IMR-90 (cell line): ENCODE data around the gene CNKSR3. TPM values are rescaled to one million over a fixed set of nuclear protein-coding genes. Genes with fewer than 3 reads are reported as not detected.

Experiments used
- ATAC-seq: fragments of 200-7000 bp; cut with Tn5 transposase; 2 replicates; pipeline ENCODE4 v1.9.1; 2020; ENCODE audit warnings: low read depth, mild to moderate bottlenecking, moderate library complexity
- BruUV-seq: library from RNA; stranded (reverse); fragments of 400-500 nt; replicated peaks from 2 replicates; lab custom pipeline; 2021; lab: Mats Ljungman, UMichigan
- CTCF ChIA-PET: fragments of 300-600 bp; formaldehyde crosslinking; extraction: SDS; loops from one replicate; lab custom pipeline; 2021; ENCODE audit warnings: antibody characterized with exemption; lab: Yijun Ruan, JAX
- POLR2A ChIA-PET: fragments of 300-600 bp; sonication (Branson Sonifier 250); formaldehyde crosslinking; loops from one replicate; lab custom pipeline; 2022; ENCODE audit warnings: antibody characterized with exemption; ENCODE audit not compliant: unreplicated experiment; lab: Charles Lee
- DNase-seq: peaks from one replicate; pipeline ENCODE4 v3.0.0; 2013
- H2AFZ ChIP-seq: replicated peaks from 2 replicates; pipeline ENCODE3; 2013; ENCODE audit warnings: low read length, mild to moderate bottlenecking; ENCODE audit not compliant: poor library complexity
- H2AK5ac ChIP-seq: 2 replicates; pipeline ENCODE4 v1.6.1; 2013; ENCODE audit warnings: low read depth, low read length, inconsistent platforms
- H2AK9ac ChIP-seq: replicated peaks from 2 replicates; pipeline ENCODE3; 2013; ENCODE audit warnings: mild to moderate bottlenecking, low read depth, low read length, moderate library complexity; ENCODE audit not compliant: poor library complexity
- H2BK120ac ChIP-seq: 2 replicates; pipeline ENCODE4 v1.6.1; 2013; ENCODE audit warnings: low read depth, low read length, inconsistent platforms
- H2BK15ac ChIP-seq: 3 replicates; pipeline ENCODE4 v1.6.1; 2013; ENCODE audit warnings: low read depth, low read length, inconsistent platforms
- H2BK20ac ChIP-seq: 2 replicates; pipeline ENCODE4 v1.6.1; 2013; ENCODE audit warnings: low read depth, mild to moderate bottlenecking, inconsistent platforms, low read length, moderate library complexity
- H2BK5ac ChIP-seq: 2 replicates; pipeline ENCODE4 v1.6.1; 2013; ENCODE audit warnings: mild to moderate bottlenecking, low read depth, low read length, inconsistent platforms; ENCODE audit not compliant: poor library complexity, severe bottlenecking
- H3K14ac ChIP-seq: replicated peaks from 2 replicates; pipeline ENCODE4 v1.6.1; 2013; ENCODE audit warnings: low read depth, low read length, inconsistent platforms
- H3K18ac ChIP-seq: 2 replicates; pipeline ENCODE4 v1.6.1; 2013; ENCODE audit warnings: low read depth, low read length, control low read depth
- H3K23ac ChIP-seq: 2 replicates; pipeline ENCODE4 v1.6.1; 2013; ENCODE audit warnings: low read depth, low read length, inconsistent platforms
- H3K27ac ChIP-seq: 2 replicates; pipeline ENCODE4 v1.5.1; 2013; ENCODE audit warnings: mild to moderate bottlenecking, control low read depth, low read length; ENCODE audit not compliant: insufficient read depth
- H3K27me3 ChIP-seq: 2 replicates; pipeline ENCODE4 v1.6.1; 2013; ENCODE audit warnings: low read length; ENCODE audit not compliant: control insufficient read depth, insufficient read depth
- H3K36me3 ChIP-seq: 2 replicates; pipeline ENCODE4 v1.6.1; 2013; ENCODE audit warnings: low read length, mixed read lengths; ENCODE audit not compliant: control insufficient read depth, insufficient read depth
- H3K4ac ChIP-seq: 2 replicates; pipeline ENCODE4 v1.6.1; 2013; ENCODE audit warnings: low read depth, low read length, inconsistent platforms
- H3K4me1 ChIP-seq: 2 replicates; pipeline ENCODE4 v1.6.1; 2013; ENCODE audit warnings: low read length, mixed read lengths; ENCODE audit not compliant: control insufficient read depth, insufficient read depth
- H3K4me2 ChIP-seq: 2 replicates; pipeline ENCODE4 v1.6.1; 2013; ENCODE audit warnings: low read depth, mild to moderate bottlenecking, control low read depth, low read length, moderate library complexity
- H3K4me3 ChIP-seq: 2 replicates; pipeline ENCODE4 v1.5.1; 2013; ENCODE audit warnings: low read depth, mild to moderate bottlenecking, control low read depth, low read length, moderate library complexity; ENCODE audit not compliant: insufficient read depth
- H3K56ac ChIP-seq: 2 replicates; pipeline ENCODE4 v1.6.1; 2013; ENCODE audit warnings: low read length, inconsistent platforms; ENCODE audit not compliant: insufficient read depth; ENCODE audit errors: extremely low read depth
- H3K79me1 ChIP-seq, 2 experiments: 2 replicates each; pipeline ENCODE4 v1.6.1; 2013; ENCODE audit warnings: low read length in 2 of 2, inconsistent platforms in 1 of 2, low read depth in 1 of 2
- H3K9ac ChIP-seq: 2 replicates; pipeline ENCODE4 v1.6.1; 2013; ENCODE audit warnings: low read depth, low read length, control low read depth
- H3K9me1 ChIP-seq: 2 replicates; pipeline ENCODE4 v1.6.1; 2013; ENCODE audit warnings: low read length, inconsistent platforms; ENCODE audit not compliant: insufficient read depth
- H3K9me3 ChIP-seq: 2 replicates; pipeline ENCODE4 v1.6.1; 2013; ENCODE audit warnings: low read length; ENCODE audit not compliant: control insufficient read depth, insufficient read depth
- H4K20me1 ChIP-seq: 2 replicates; pipeline ENCODE4 v1.6.1; 2013; ENCODE audit warnings: low read length, inconsistent platforms; ENCODE audit not compliant: insufficient read depth
- H4K5ac ChIP-seq: 2 replicates; pipeline ENCODE4 v1.6.1; 2013; ENCODE audit warnings: mild to moderate bottlenecking, low read depth, low read length, control low read depth
- H4K8ac ChIP-seq, 2 experiments: 2 replicates each; pipeline ENCODE4 v1.6.1; 2013; ENCODE audit warnings: low read depth in 2 of 2, low read length in 2 of 2, control low read depth in 1 of 2, inconsistent platforms in 1 of 2
- H4K91ac ChIP-seq: 2 replicates; pipeline ENCODE4 v1.6.1; 2013; ENCODE audit warnings: low read depth, low read length, inconsistent platforms; ENCODE audit not compliant: insufficient read depth
- BHLHE40 ChIP-seq: fragments of 150-350 bp; IDR thresholded peaks from 2 replicates; pipeline ENCODE4 v1.6.1; 2016; ENCODE audit warnings: mild to moderate bottlenecking, low read depth, low read length
- CEBPB ChIP-seq: IDR thresholded peaks from 2 replicates; pipeline ENCODE4 v1.6.1; 2012; ENCODE audit warnings: low read depth, low read length, improper control_type of control experiment
- CHD1 ChIP-seq: IDR thresholded peaks from 2 replicates; pipeline ENCODE4 v1.6.1; 2012; ENCODE audit warnings: low read depth, low read length, improper control_type of control experiment
- CTCF ChIP-seq: conservative IDR thresholded peaks from 2 replicates; pipeline ENCODE4 v1.5.1; 2012; ENCODE audit warnings: mild to moderate bottlenecking, low read depth, low read length, improper control_type of control experiment
- FOS ChIP-seq: fragments of 150-350 bp; IDR thresholded peaks from 2 replicates; pipeline ENCODE4 v1.6.1; 2016; ENCODE audit warnings: low read depth, low read length
- MAFK ChIP-seq: IDR thresholded peaks from 2 replicates; pipeline ENCODE4 v1.6.1; 2012; ENCODE audit warnings: low read depth, low read length, improper control_type of control experiment
- MXI1 ChIP-seq: IDR thresholded peaks from 2 replicates; pipeline ENCODE4 v1.6.1; 2012; ENCODE audit warnings: low read depth, mild to moderate bottlenecking, low read length, moderate library complexity, borderline replicate concordance
- NFE2L2 ChIP-seq: fragments of 150-350 bp; IDR thresholded peaks from 2 replicates; pipeline ENCODE4 v1.6.1; 2016; ENCODE audit warnings: low read depth, mild to moderate bottlenecking, low read length
- POLR2A ChIP-seq: IDR thresholded peaks from 2 replicates; pipeline ENCODE4 v1.6.1; 2012; ENCODE audit warnings: mild to moderate bottlenecking, low read depth, low read length
- RAD21 ChIP-seq: IDR thresholded peaks from 2 replicates; pipeline ENCODE4 v1.6.1; 2012; ENCODE audit warnings: low read length, improper control_type of control experiment
- RCOR1 ChIP-seq: IDR thresholded peaks from 2 replicates; pipeline ENCODE4 v1.6.1; 2012; ENCODE audit warnings: mild to moderate bottlenecking, low read length, improper control_type of control experiment; ENCODE audit not compliant: insufficient replicate concordance
- RFX5 ChIP-seq: IDR thresholded peaks from 2 replicates; pipeline ENCODE4 v1.8.0; 2012; ENCODE audit warnings: low read depth, mild to moderate bottlenecking, low read length, moderate library complexity
- USF2 ChIP-seq: fragments of 150-350 bp; IDR thresholded peaks from 2 replicates; pipeline ENCODE4 v1.6.1; 2017; ENCODE audit warnings: mild to moderate bottlenecking, antibody characterized with exemption, low read length, low read depth
- WGBS, 2 experiments: methylation state at CpG; one replicate each; pipeline versions ENCODE4 v1.1.5 to v1.1.7; 2013; ENCODE audit warnings: missing lambda C conversion rate in 2 of 2; ENCODE audit not compliant: insufficient read length in 1 of 2; ENCODE audit errors: extremely low coverage in 2 of 2; 5-methylcytosine and 5-hydroxymethylcytosine counted together
- dilution Hi-C: fragments of 300-500 bp; cut with HindIII; formaldehyde crosslinking; loops from one replicate; pipeline ENCODE4 v1.14.3; 2018; ENCODE audit warnings: low sequenced_read_pairs; ENCODE audit not compliant: unreplicated experiment
- in situ Hi-C: fragments of 300-500 bp; cut with MboI; formaldehyde crosslinking; loops from 3 replicates; pipeline ENCODE4 v1.14.3; 2019; ENCODE audit warnings: low sequenced_read_pairs, inconsistent platforms, mixed read lengths
- intact Hi-C: fragments of 100-400 bp; cut with micrococcal nuclease; formaldehyde crosslinking; loops from 2 replicates; pipeline ENCODE4 v1.10.0; 2022
- polyA plus RNA-seq, 3 experiments: library from polyadenylated mRNA; depleted of rRNA; stranded (reverse); fragments of >200 nt; gene quantifications; 2 replicates each; pipeline ENCODE4 v1.2.3, GENCODE V29; 2012; ENCODE audit warnings: low replicate concordance in 1 of 3
- total RNA-seq: library from RNA; depleted of rRNA; stranded (reverse); fragments of >200 nt; gene quantifications from 2 replicates; pipeline ENCODE4 v1.2.3, GENCODE V29; 2012

The CNKSR3 gene
- total and polyA plus RNA-seq, 2 of the 4 experiments (the other 2 are of a cell fraction) = 6.7 to 15.8 TPM

GRCh38 chr6:154555073-154555677 is 44.7 kb upstream of the CNKSR3 start:
- Histone ChIP-seq H2BK15ac (no peak overlapping the region), H3K4me1 (0 out of 2 replicates have a peak, but pooled peaks cover 2% of the 10 kb centered on the region), H2BK5ac (no peak overlapping the region), H3K14ac (no peak overlapping the region), H3K36me3 (no peaks in the 10 kb centered on the region), H3K4me3 (no peak overlapping the region), H3K4me2 (no peak overlapping the region; the same call in 1 of the 2 replicates), H3K9me3 (no peaks in the 10 kb centered on the region), H3K27me3 (no peaks in the 10 kb centered on the region), H2AK9ac (no peak overlapping the region), H3K9ac (no peak overlapping the region), H2BK20ac (no peak overlapping the region), H3K79me1 (no peaks in the 10 kb centered on the region), H2BK120ac (no peak overlapping the region), H3K23ac (no peak overlapping the region), H4K20me1 (no peaks in the 10 kb centered on the region), H2AFZ (no peak overlapping the region), H3K9me1 (peaks cover 5% of the 10 kb centered on the region; the same call in 1 of the 2 replicates), H3K18ac (no peak overlapping the region; the same call in 1 of the 2 replicates), H3K27ac (no peak overlapping the region), H4K5ac (no peak overlapping the region), H2AK5ac (no peak overlapping the region), H4K91ac (no peak overlapping the region), H3K56ac (no peak overlapping the region), H4K8ac (no peak overlapping the region), H3K4ac (no peak overlapping the region)
- intact Hi-C loops = no loop called here
- TF ChIP-seq CEBPB (no peak), POLR2A (no peak), RFX5 (no peak), MAFK (no peak), CTCF (no peak), CHD1 (no peak), NFE2L2 (no peak), FOS (no peak), RAD21 (no peak), BHLHE40 (no peak), USF2 (no peak), RCOR1 (no peak), MXI1 (no peak)
- CTCF ChIA-PET = no interaction called here
- DNase-seq = peak; percentile 8
- POLR2A ChIA-PET = interaction anchor here (0.5 kb wide), 1 partner anchor 257 kb away, joined by 5 read pairs; no protein-coding TSS in a partner anchor
- dilution Hi-C loops = no loop called here
- in situ Hi-C loops = no loop called here
- WGBS, 2 experiments = 80% methylated on average over 1 of the region's 7 CpGs; no CpG with 5 or more reads in 1 of the 2 experiments
- peak; percentile 65 for ATAC-seq
- no TSS peak for BruUV-seq
